Right lobe of liver (tissue), 4 donors: Measurements from ENCODE around the gene NUMA1.

Experiments used
- POLR2A ChIP-seq: fragments of 450-650 bp; IDR thresholded peaks from one replicate; pipeline ENCODE4 v1.6.1; 2017; ENCODE audit warnings: antibody characterized with exemption, mild to moderate bottlenecking
- TF ChIP-seq, protein P1 (sequence below), 4 donors: fragments of 200-600 bp in 3 of 4; fragments of 450-650 bp in 1 of 4; IDR thresholded peaks; one replicate each; pipeline versions ENCODE4 v1.5.1 to v1.8.0; 2016 to 2022; ENCODE audit warnings: antibody characterized with exemption in 4 of 4, mild to moderate bottlenecking in 2 of 4
- donor health status: DM: no; HTN: no; CAD: no.
- donor health status: DM: no; HTN: no; CAD: no.
- donor health status: DM: no; HTN: yes; CAD: no.

- TF ChIP-seq POLR2A: no peak
- TF ChIP-seq, protein P1, sequence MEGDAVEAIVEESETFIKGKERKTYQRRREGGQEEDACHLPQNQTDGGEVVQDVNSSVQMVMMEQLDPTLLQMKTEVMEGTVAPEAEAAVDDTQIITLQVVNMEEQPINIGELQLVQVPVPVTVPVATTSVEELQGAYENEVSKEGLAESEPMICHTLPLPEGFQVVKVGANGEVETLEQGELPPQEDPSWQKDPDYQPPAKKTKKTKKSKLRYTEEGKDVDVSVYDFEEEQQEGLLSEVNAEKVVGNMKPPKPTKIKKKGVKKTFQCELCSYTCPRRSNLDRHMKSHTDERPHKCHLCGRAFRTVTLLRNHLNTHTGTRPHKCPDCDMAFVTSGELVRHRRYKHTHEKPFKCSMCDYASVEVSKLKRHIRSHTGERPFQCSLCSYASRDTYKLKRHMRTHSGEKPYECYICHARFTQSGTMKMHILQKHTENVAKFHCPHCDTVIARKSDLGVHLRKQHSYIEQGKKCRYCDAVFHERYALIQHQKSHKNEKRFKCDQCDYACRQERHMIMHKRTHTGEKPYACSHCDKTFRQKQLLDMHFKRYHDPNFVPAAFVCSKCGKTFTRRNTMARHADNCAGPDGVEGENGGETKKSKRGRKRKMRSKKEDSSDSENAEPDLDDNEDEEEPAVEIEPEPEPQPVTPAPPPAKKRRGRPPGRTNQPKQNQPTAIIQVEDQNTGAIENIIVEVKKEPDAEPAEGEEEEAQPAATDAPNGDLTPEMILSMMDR (IDR thresholded peaks at IDR 0.05): no peak
Measured at GRCh38 chr11:71979094-71979493, 101.2 kb downstream of the NUMA1 start.
